ENCODE measurements around the gene RPL28.
A peak's percentile ranks its signal among the peaks of the same experiment; 100 is the strongest.
"Not testable (repeated sequence)": the region's sequence is repeated elsewhere in the genome, so short reads cannot be mapped to it uniquely, and the experiment has no call there.

The RPL28 gene

DNA sequence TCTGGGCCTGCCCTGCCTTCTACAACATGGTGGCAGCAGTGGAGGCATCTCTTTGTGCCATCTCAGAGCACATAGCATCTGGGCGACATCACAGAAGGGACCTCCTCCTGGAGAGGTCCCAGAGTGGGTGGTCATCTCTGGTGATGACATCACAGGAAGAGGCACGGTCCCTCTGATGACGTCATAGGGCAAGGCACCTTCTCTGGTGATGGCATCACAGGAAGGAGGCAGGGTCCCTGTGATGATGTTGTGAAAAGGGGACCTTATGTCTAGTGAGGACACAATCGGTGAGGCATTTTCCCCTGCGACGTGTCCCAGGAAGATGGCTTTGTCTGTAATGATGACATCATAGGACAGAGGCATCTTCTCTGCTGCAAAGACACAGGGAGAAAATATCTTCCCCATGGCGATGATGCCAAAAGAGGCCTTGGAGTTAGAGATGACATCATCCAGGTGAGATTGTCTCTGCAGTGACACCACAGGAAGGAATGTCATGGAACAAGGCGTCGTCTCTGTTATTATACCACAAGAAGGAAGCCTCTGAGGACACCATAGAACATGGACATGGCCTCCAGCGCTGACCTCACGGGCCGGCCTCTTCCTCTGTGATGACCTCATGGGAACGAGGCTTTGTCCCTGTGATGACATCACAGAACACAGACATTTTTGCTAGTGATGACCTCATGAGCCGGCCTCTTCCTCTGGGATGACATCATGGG lies 46.7 kb downstream of the RPL28 start:
- no peak for DNase-seq

DNA sequence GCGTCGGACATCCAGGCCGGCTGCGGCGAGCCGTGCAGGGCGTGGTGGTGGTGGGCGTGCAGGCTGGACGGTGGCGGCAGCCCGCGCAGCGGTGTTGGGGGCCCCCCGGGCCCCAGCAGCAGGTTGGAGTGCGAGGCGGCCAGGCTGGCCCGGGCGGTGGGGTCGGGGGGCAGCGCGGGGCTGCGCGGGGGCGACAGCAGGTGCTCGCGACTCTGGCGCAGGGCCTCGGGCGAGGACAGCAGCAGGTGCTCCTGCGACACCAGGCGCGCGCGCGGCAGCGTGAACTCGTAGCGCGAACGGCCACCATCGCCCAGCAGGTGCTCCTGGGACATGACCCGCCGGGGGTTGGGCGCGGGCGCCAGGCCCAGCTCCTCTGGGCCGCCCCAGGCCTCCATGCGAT lies 47.6 kb downstream of the RPL28 start:
- no peak for DNase-seq

- DNase-seq, result no peak
Measured at GRCh38 chr19:55434356-55434919, 48.7 kb downstream of the RPL28 start.

GRCh38 chr19:55435020-55435419 lies 49.3 kb downstream of the RPL28 start:
- no peak for DNase-seq

DNA sequence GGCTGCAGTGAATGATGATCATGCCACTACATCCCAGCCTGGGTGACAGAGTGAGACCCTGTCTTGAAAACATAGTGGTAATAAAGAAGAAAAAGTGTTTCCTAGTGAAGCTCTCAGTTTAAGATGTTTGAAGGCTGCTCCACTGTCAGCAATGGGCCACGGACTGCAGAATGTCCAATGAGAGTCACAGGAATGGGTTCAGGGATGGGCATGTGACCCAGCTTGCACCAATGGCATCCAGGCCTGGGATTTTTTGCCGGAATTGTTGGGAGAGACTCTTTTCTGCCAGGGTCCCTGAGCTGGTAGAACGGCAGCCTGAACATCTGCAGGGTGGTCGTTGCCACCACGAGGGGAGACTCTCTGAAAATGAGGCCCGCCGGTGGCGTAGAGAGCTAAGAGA lies 51.1 kb downstream of the RPL28 start:
- no peak for DNase-seq

DNA sequence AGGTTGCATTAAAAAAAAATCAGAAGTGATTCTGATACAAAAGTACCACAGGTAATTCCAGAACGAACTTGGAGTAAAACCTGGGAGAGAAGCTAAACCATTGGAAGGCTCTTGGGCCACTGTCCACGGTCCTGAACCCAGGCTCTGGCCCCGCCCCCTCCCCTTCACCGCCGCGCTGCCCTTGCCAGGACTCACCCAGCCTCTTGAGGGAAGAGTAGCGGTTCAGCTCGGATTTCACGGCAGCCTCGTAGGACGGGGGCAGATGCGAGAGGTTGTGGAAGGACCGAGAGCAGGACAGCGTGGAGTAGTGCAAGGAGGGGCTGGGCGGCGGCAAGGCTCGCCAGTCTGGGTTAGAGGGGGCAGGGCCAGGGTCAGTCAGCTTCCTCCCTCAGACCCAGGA lies 51.7 kb downstream of the RPL28 start:
- no peak for DNase-seq

- no peak for DNase-seq
Measured at GRCh38 chr19:55439052-55439451, 53.3 kb downstream of the RPL28 start.

- no peak for DNase-seq
Measured at GRCh38 chr19:55440411-55441105, 54.8 kb downstream of the RPL28 start.

GRCh38 chr19:55441319-55441691 lies 55.6 kb downstream of the RPL28 start:
- DNase-seq, result no peak

GRCh38 chr19:55441692-55442321 lies 56.1 kb downstream of the RPL28 start:
- no peak for DNase-seq

- DNase-seq, result no peak
Measured at GRCh38 chr19:55442372-55442961, 56.7 kb downstream of the RPL28 start.

DNA sequence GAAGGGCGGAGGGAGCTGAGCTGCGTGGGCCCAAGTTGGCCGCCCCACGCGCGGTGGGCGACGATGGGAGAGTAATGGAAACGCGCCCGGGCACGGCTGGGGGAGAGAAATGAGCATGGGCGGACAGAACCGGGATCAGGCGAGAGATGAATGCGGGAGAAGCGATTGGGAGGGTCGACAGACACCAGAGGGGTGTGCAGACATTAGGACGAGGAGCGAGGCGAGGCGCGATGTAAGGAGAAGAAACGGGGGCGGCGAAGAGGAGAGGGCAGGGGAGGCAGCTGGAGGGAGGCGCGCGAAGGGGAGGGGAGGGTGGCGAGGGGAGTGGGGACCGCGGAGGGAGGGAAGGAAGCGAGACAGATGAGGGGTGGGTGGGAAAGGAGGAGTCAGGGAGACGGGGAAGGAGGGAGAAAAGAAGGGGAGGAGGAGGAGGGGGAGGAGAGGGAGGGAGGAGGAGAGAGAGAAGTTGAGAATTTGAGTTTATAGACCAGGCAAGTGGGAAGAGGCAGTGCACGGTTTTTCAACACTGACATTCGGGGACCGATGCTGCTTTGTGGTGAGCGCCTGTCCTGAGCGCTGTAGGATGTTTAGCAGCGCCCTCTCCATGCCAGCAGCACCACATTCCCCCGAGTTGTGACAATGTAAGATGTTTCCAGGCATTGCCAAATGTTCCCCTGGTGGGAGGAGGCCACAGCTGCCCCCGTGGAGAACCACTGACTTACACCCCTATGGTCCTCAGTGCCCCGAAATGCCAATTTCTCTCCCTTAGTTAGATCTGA lies 57.5 kb downstream of the RPL28 start, which contains the start of gene SHISA7:
Gene SHISA7, minus strand, starts transcription at position 256 of the 779 bp plus-strand sequence. CDS start 437 bp downstream, outside the sequence.
- DNase-seq, result no peak

DNA sequence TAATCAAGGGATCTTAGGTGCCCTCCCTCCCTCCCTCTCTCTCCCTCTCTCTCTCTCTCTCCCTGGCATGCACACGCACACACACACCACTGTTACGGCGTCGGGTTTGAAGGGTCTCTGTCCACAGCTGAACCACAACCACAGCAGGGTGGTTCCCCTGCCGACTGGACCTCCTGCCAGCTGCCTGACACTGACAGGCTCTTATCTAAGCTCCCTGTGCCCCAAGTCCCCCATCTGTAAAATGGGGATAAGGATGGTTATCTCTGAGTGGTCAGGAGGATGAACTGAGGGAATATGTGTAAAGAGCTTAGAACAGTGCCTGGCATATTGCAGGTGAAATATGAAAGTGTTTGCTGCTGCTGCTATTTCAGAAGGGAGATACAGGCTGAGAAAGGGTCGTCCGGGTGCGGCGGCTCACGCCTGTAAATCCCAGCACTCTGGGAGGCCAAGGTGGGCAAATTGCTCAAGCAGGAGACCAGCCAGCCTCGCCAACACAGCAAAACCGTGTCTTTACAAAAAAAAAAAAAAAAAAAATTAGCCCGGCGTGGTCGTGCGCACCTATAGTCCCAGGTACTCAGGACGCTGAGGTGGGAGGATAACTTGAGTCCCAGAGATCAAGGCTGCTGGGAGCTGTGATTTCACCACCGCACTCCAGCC lies 58.2 kb downstream of the RPL28 start:
- DNase-seq, result no peak

DNA sequence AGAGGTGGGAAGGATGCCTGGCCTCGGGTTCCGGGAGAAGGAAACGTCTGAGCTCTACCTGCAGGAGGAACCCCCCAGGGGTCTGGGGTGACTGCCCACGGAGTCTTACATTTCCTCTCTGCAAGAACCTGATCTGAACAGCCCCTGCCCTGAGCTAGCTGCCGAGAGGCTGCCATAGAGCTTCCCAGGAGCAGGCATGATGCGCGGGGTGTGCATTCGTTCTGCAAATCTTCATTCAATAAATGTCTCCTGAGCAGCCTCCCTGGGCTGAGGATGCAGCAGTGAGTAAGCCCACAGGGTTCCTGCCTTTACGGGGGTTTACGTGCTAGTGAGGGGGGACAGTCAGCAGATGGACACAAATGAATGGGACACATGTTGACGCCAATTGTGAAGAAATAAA lies 58.9 kb downstream of the RPL28 start:
- DNase-seq, result no peak

- no peak for DNase-seq
Measured at GRCh38 chr19:55446060-55446459, 60.3 kb downstream of the RPL28 start.

DNA sequence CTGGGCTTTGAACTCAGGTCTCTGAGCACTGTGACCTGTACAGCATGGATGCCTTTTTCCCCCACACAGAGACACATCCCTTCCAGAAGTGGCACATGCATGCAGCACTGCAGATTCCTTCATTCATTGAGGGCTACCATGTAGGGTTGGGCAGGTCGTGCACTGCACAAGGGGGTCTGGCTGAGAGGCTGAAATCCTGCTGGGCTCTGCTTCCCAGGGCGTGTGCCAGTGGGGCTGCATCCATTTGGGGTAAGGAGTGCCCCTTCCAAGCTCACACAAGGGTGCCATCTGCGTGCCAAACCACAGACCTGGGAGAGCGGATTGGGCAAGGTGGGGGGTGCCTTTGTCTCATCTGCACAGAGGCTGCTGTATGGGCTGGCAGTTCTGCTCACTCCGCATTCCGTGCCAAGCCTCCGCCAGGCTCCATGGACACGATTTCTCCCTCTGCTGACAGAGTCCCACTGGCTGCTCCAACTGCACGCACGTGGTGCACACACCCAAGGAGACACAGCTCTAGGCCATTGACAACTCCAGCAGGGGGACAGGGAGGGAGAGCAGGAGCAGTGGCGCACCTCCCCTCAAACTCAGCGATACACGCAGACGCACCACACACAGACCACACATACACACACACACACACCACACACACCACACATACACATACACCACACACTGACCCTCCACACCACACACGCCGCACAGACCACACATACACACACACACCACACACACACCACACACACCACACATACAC lies 61.9 kb downstream of the RPL28 start:
- no peak for DNase-seq

DNA sequence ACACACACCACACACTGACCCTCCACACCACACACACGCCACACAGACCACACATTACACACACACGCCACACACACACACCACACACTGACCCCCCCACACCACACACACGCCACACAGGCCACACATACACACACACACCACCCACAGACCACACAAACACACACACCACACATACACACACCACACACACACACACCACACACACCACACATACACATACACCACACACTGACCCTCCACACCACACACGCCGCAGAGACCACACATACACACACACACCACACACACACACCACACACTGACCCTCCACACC lies 62.4 kb downstream of the RPL28 start:
- not testable (repeated sequence) for DNase-seq

- no peak for DNase-seq
Measured at GRCh38 chr19:55449469-55449868, 63.7 kb downstream of the RPL28 start.

GRCh38 chr19:55451163-55451964 lies 65.6 kb downstream of the RPL28 start:
- DNase-seq, result peak; percentile 12
